Measurements from ENCODE around the gene AP4S1. TPM values are rescaled to one million over a fixed set of nuclear protein-coding genes. Genes with fewer than 3 reads are reported as not detected.
"Not testable (repeated sequence)": the region's sequence is repeated elsewhere in the genome, so short reads cannot be mapped to it uniquely, and the experiment has no call there.

AP4S1 gene
- total RNA-seq, 1 donor from 2014 or later: 5.3 TPM

- H3K36me3 Mint-ChIP-seq (ENCODE audit: low read depth): peaks cover 2% of the 10 kb centered on the region
- TF ChIP-seq, protein P1, sequence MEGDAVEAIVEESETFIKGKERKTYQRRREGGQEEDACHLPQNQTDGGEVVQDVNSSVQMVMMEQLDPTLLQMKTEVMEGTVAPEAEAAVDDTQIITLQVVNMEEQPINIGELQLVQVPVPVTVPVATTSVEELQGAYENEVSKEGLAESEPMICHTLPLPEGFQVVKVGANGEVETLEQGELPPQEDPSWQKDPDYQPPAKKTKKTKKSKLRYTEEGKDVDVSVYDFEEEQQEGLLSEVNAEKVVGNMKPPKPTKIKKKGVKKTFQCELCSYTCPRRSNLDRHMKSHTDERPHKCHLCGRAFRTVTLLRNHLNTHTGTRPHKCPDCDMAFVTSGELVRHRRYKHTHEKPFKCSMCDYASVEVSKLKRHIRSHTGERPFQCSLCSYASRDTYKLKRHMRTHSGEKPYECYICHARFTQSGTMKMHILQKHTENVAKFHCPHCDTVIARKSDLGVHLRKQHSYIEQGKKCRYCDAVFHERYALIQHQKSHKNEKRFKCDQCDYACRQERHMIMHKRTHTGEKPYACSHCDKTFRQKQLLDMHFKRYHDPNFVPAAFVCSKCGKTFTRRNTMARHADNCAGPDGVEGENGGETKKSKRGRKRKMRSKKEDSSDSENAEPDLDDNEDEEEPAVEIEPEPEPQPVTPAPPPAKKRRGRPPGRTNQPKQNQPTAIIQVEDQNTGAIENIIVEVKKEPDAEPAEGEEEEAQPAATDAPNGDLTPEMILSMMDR (IDR thresholded peaks at IDR 0.05): no peak
- H3K4me1 Mint-ChIP-seq (ENCODE audit: low read depth): peaks cover 20% of the 10 kb centered on the region
- no peaks in the 10 kb centered on the region for H3K27me3 Mint-ChIP-seq (ENCODE audit: low read depth)
- no peak overlapping the region for H3K4me3 Mint-ChIP-seq (ENCODE audit: unreplicated experiment)
- no peak for DNase-seq (ENCODE audit: low spot score)
- no peak overlapping the region for H3K27ac Mint-ChIP-seq (ENCODE audit: unreplicated experiment)
- peaks cover 2% of the 10 kb centered on the region for H3K9me3 Mint-ChIP-seq (ENCODE audit: low read depth)
Observed at GRCh38 chr14:31080056-31080455, 54.6 kb downstream of the AP4S1 start.

GRCh38 chr14:31080484-31080883, 55.0 kb downstream of the AP4S1 start:
- Mint-ChIP-seq H3K9me3 (ENCODE audit: low read depth) (no peaks in the 10 kb centered on the region), H3K27me3 (ENCODE audit: low read depth) (no peaks in the 10 kb centered on the region), H3K4me1 (ENCODE audit: low read depth) (peaks cover 20% of the 10 kb centered on the region), H3K27ac (ENCODE audit: unreplicated experiment) (no peak overlapping the region), H3K4me3 (ENCODE audit: unreplicated experiment) (no peak overlapping the region), H3K36me3 (ENCODE audit: low read depth) (no peaks in the 10 kb centered on the region)
- DNase-seq (ENCODE audit: low spot score): no peak
- TF ChIP-seq, protein P1 (IDR thresholded peaks at IDR 0.05): no peak

DNA sequence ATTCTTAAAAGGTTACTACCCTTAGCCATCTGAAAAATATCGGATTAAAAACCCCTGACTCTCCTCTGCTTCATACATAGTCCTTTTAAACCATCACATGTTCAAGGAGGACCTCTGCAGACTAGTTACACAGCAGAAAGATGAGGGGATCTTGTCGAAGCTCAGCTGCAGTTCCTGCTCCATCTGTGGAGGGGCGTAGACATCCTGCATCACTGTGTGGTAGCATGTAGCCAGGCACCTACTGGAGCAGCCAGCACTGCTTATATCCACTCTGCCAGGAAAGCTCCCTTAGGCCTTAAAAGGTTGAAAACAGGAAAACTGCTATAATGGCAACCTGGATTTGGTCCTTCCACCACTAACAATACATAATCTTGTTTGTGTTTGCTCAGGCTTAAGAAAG, 58.3 kb downstream of the AP4S1 start:
- TF ChIP-seq, protein P1 (IDR thresholded peaks at IDR 0.05): no peak
- Mint-ChIP-seq H3K4me3 (ENCODE audit: unreplicated experiment) (no peak overlapping the region), H3K36me3 (ENCODE audit: low read depth) (no peaks in the 10 kb centered on the region), H3K9me3 (ENCODE audit: low read depth) (no peaks in the 10 kb centered on the region), H3K27me3 (ENCODE audit: low read depth) (no peaks in the 10 kb centered on the region), H3K4me1 (ENCODE audit: low read depth) (peaks cover 15% of the 10 kb centered on the region), H3K27ac (ENCODE audit: unreplicated experiment) (no peak overlapping the region)
- DNase-seq (ENCODE audit: low spot score): no peak

- TF ChIP-seq, protein P1 (IDR thresholded peaks at IDR 0.05): no peak
- Mint-ChIP-seq H3K27me3 (ENCODE audit: low read depth) (no peaks in the 10 kb centered on the region), H3K9me3 (ENCODE audit: low read depth) (no peaks in the 10 kb centered on the region), H3K36me3 (ENCODE audit: low read depth) (no peaks in the 10 kb centered on the region), H3K4me3 (ENCODE audit: unreplicated experiment) (no peak overlapping the region), H3K4me1 (ENCODE audit: low read depth) (peaks cover 9% of the 10 kb centered on the region), H3K27ac (ENCODE audit: unreplicated experiment) (no peak overlapping the region)
- no peak for DNase-seq (ENCODE audit: low spot score)
Observed at GRCh38 chr14:31084385-31084784, 58.9 kb downstream of the AP4S1 start.

GRCh38 chr14:31085027-31085426, 59.6 kb downstream of the AP4S1 start:
- TF ChIP-seq, protein P1 (IDR thresholded peaks at IDR 0.05): no peak
- no peaks in the 10 kb centered on the region for H3K9me3 Mint-ChIP-seq (ENCODE audit: low read depth)
- H3K4me3 Mint-ChIP-seq (ENCODE audit: unreplicated experiment): no peak overlapping the region
- no peaks in the 10 kb centered on the region for H3K36me3 Mint-ChIP-seq (ENCODE audit: low read depth)
- no peak overlapping the region for H3K27ac Mint-ChIP-seq (ENCODE audit: unreplicated experiment)
- H3K4me1 Mint-ChIP-seq (ENCODE audit: low read depth): peaks cover 5% of the 10 kb centered on the region
- H3K27me3 Mint-ChIP-seq (ENCODE audit: low read depth): no peaks in the 10 kb centered on the region
- no peak for DNase-seq (ENCODE audit: low spot score)

GRCh38 chr14:31086466-31086865, 61.0 kb downstream of the AP4S1 start:
- H3K4me1 Mint-ChIP-seq (ENCODE audit: low read depth): peaks cover 12% of the 10 kb centered on the region
- not testable (repeated sequence) for H3K27me3 Mint-ChIP-seq (ENCODE audit: low read depth); DNase-seq (ENCODE audit: low spot score); H3K9me3 Mint-ChIP-seq (ENCODE audit: low read depth); H3K27ac Mint-ChIP-seq (ENCODE audit: unreplicated experiment); H3K36me3 Mint-ChIP-seq (ENCODE audit: low read depth); H3K4me3 Mint-ChIP-seq (ENCODE audit: unreplicated experiment)

Measured in chondrocyte (in vitro differentiated cells).